B cell (primary cell): ENCODE results near the gene EPG5. TPM values are rescaled to one million over a fixed set of nuclear protein-coding genes. Genes with fewer than 3 reads are reported as not detected.

ENCODE experiments used
- ATAC-seq: fragments of 200-7000 bp; cut with Tn5 transposase; one replicate; pipeline ENCODE4 v1.10.0; 2021; ENCODE audit warnings: low read depth, mild to moderate bottlenecking, moderate number of reproducible peaks, moderate library complexity
- CTCF ChIA-PET: fragments of 350-600 bp; sonication (Branson Sonifier 250); formaldehyde crosslinking; loops from one replicate; lab custom pipeline; 2021; ENCODE audit warnings: antibody characterized with exemption, inconsistent platforms; lab: Charles Lee
- POLR2A ChIA-PET: fragments of 350-600 bp; sonication (Branson Sonifier 250); formaldehyde crosslinking; loops from one replicate; lab custom pipeline; 2021; ENCODE audit warnings: antibody characterized with exemption; lab: Charles Lee
- DNase-seq: peaks from one replicate; pipeline ENCODE4 v3.0.0; 2013
- H2AFZ ChIP-seq: 2 replicates; pipeline ENCODE4 v1.6.1; 2012; ENCODE audit warnings: mild to moderate bottlenecking, low read depth, low read length; ENCODE audit not compliant: insufficient read depth, poor library complexity, severe bottlenecking
- H3K27ac ChIP-seq, 2 donors: 1 replicate in 1 of 2; 2 replicates in 1 of 2; pipeline ENCODE4 v1.5.1; 2012 to 2013; ENCODE audit warnings: low read length in 2 of 2, mild to moderate bottlenecking in 2 of 2, moderate library complexity in 1 of 2
- H3K27me3 ChIP-seq, 4 experiments: fragments of 200-600 bp in 1 of 4; sonication (generic) in 1 of 4; replicated peaks in 1 of 4; 1 replicate in 2 of 4; 2 replicates in 2 of 4; pipeline versions ENCODE4 v1.6.1 to v1.7.0; 2013 to 2016; ENCODE audit warnings: low read length in 3 of 4, mild to moderate bottlenecking in 2 of 4, mixed read lengths in 1 of 4, moderate library complexity in 1 of 4; ENCODE audit not compliant: insufficient read depth in 4 of 4, control insufficient read depth in 3 of 4; ENCODE audit errors: control extremely low read depth in 1 of 4
- H3K36me3 ChIP-seq, 2 experiments: replicated peaks in 1 of 2; 1 replicate in 1 of 2; 2 replicates in 1 of 2; pipeline versions ENCODE4 v1.6.1 to v1.7.1; 2013; ENCODE audit warnings: low read length in 1 of 2; ENCODE audit not compliant: insufficient read depth in 2 of 2, control insufficient read depth in 1 of 2; ENCODE audit errors: control extremely low read depth in 1 of 2, extremely low read depth in 1 of 2
- H3K4me1 ChIP-seq, 2 donors: fragments of 200-600 bp in 1 of 2; sonication (generic) in 1 of 2; 1 replicate in 1 of 2; 2 replicates in 1 of 2; pipeline versions ENCODE4 v1.5.1 to v1.6.1; 2013 to 2017; ENCODE audit warnings: low read length in 2 of 2; ENCODE audit not compliant: control insufficient read depth in 2 of 2, insufficient read depth in 2 of 2
- H3K4me2 ChIP-seq: replicated peaks from 2 replicates; pipeline ENCODE3; 2012; ENCODE audit warnings: mild to moderate bottlenecking, low read depth, low read length; ENCODE audit not compliant: poor library complexity, severe bottlenecking
- H3K4me3 ChIP-seq, 5 experiments: fragments of 200-600 bp in 1 of 5; sonication (generic) in 1 of 5; 1 replicate in 3 of 5; 2 replicates in 2 of 5; pipeline versions ENCODE4 v1.5.1 to v1.7.0; 2011 to 2016; ENCODE audit warnings: low read length in 4 of 5, mild to moderate bottlenecking in 4 of 5, low read depth in 2 of 5, control low read depth in 1 of 5, moderate library complexity in 1 of 5; ENCODE audit not compliant: insufficient read depth in 1 of 5; ENCODE audit errors: control extremely low read depth in 1 of 5, extremely low read depth in 1 of 5
- H3K79me2 ChIP-seq: fragments of 200-600 bp; sonication (generic); one replicate; pipeline ENCODE4 v1.6.0; 2016; ENCODE audit warnings: low read length; ENCODE audit not compliant: control insufficient read depth, insufficient read depth
- H3K9ac ChIP-seq: fragments of 200-600 bp; sonication (generic); 2 replicates; pipeline ENCODE4 v1.6.1; 2017; ENCODE audit warnings: mild to moderate bottlenecking, low read length, moderate library complexity
- H3K9me3 ChIP-seq, 3 donors: one replicate each; pipeline versions ENCODE4 v1.6.1 to v1.7.1; 2013; ENCODE audit warnings: low read length in 2 of 3; ENCODE audit not compliant: control insufficient read depth in 2 of 3, insufficient read depth in 1 of 3; ENCODE audit errors: control extremely low read depth in 1 of 3
- H4K20me1 ChIP-seq: 2 replicates; pipeline ENCODE4 v1.6.0; 2012; ENCODE audit warnings: mild to moderate bottlenecking, low read length; ENCODE audit not compliant: insufficient read depth, control insufficient read depth, poor library complexity, severe bottlenecking
- H3K27ac Mint-ChIP-seq: one replicate; pipeline ENCODE4 v1.8.0; 2021; ENCODE audit warnings: mixed read lengths
- H3K27me3 Mint-ChIP-seq: one replicate; pipeline ENCODE4 v1.8.0; 2021; ENCODE audit warnings: mixed read lengths
- H3K4me1 Mint-ChIP-seq: one replicate; pipeline ENCODE4 v1.8.0; 2021; ENCODE audit warnings: mixed read lengths
- H3K4me3 Mint-ChIP-seq: one replicate; pipeline ENCODE4 v1.8.0; 2021; ENCODE audit warnings: mixed read lengths
- H3K9me3 Mint-ChIP-seq: one replicate; pipeline ENCODE4 v1.8.0; 2022; ENCODE audit warnings: mixed read lengths; ENCODE audit not compliant: insufficient read depth
- EZH2 ChIP-seq: IDR thresholded peaks from 2 replicates; pipeline ENCODE4 v1.6.1; 2012; ENCODE audit warnings: borderline replicate concordance, low read depth, mild to moderate bottlenecking, moderate library complexity, low read length; ENCODE audit not compliant: insufficient read depth, poor library complexity, severe bottlenecking
- WGBS: methylation state at CpG from one replicate; pipeline ENCODE4 v1.1.5; 2013; ENCODE audit warnings: missing lambda C conversion rate; ENCODE audit not compliant: insufficient coverage; 5-methylcytosine and 5-hydroxymethylcytosine counted together
- intact Hi-C: fragments of 100-400 bp; cut with micrococcal nuclease; formaldehyde crosslinking; loops from one replicate; pipeline ENCODE4 v1.10.0; 2022
- polyA plus RNA-seq: library from polyadenylated mRNA; depleted of rRNA; stranded (reverse); fragments of >200 nt; gene quantifications from 2 replicates; pipeline ENCODE4 v1.2.3, GENCODE V29; 2012
- total RNA-seq, 2 donors: library from RNA; stranded (reverse); fragments of 120-200 nt in 1 of 2; gene quantifications; 1 replicate in 1 of 2; 2 replicates in 1 of 2; pipeline versions ENCODE4 v1.2.3 to v1.2.4, GENCODE V29; 2013 to 2022
- TF ChIP-seq, protein P1 (sequence below): fragments of 200-600 bp; IDR thresholded peaks from one replicate; pipeline ENCODE4 v1.8.0; 2022; ENCODE audit warnings: antibody characterized with exemption, mild to moderate bottlenecking

EPG5 gene
- total and polyA plus RNA-seq, 2 donors (not counting 1 experiment from before 2014, with no cell fraction given) = 10.3 to 50.4 TPM

DNA sequence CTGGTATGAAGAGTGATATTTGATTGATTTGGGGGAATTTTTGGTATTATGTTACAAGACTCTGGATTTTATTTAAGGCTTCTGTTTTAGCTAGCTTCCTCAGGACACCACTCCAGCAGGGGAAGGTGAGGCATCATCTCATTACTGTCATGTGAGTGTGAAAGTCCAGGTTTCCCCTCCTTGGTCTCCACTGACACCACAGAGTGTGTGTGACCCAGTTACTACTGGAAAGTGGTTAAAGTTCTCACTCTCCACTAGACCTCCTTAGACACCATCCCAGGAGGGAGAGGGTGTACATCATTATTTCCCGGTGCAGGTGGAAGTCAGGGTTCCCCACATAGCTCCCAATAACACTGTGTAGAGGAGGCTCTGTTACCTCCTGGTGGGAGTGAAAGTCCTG lies 35.8 kb upstream of the EPG5 start:
- DNase-seq = no peak
- H3K9me3 ChIP-seq = peaks cover 0 to 4% (median 4%) of the 10 kb centered on the region in 3 donors
- TF ChIP-seq, protein P1, sequence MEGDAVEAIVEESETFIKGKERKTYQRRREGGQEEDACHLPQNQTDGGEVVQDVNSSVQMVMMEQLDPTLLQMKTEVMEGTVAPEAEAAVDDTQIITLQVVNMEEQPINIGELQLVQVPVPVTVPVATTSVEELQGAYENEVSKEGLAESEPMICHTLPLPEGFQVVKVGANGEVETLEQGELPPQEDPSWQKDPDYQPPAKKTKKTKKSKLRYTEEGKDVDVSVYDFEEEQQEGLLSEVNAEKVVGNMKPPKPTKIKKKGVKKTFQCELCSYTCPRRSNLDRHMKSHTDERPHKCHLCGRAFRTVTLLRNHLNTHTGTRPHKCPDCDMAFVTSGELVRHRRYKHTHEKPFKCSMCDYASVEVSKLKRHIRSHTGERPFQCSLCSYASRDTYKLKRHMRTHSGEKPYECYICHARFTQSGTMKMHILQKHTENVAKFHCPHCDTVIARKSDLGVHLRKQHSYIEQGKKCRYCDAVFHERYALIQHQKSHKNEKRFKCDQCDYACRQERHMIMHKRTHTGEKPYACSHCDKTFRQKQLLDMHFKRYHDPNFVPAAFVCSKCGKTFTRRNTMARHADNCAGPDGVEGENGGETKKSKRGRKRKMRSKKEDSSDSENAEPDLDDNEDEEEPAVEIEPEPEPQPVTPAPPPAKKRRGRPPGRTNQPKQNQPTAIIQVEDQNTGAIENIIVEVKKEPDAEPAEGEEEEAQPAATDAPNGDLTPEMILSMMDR = no peak
- TF ChIP-seq EZH2 = no peak
- Mint-ChIP-seq H3K4me3 (no peak overlapping the region), H3K27ac (no peak overlapping the region), H3K9me3 (peaks cover 15% of the 10 kb centered on the region), H3K4me1 (peaks cover 4% of the 10 kb centered on the region), H3K27me3 (no peaks in the 10 kb centered on the region)
- no peak overlapping the region for H3K4me3 ChIP-seq
- no CpG with 5 or more reads among the region's 1 CpG for WGBS
- POLR2A ChIA-PET = no interaction called here
- H3K4me1 ChIP-seq = peaks cover 0 to 5% of the 10 kb centered on the region in 2 donors
- no peak overlapping the region for H3K4me2 ChIP-seq
- CTCF ChIA-PET = no interaction called here
- H3K27ac ChIP-seq = no peak overlapping the region
- no peak for ATAC-seq
- no peaks in the 10 kb centered on the region for H4K20me1 ChIP-seq
- no peak overlapping the region for H2AFZ ChIP-seq
- no peaks in the 10 kb centered on the region for H3K79me2 ChIP-seq
- H3K27me3 ChIP-seq = peaks cover 0 to 4% (median 0%) of the 10 kb centered on the region in 4 experiments
- intact Hi-C loops = no loop called here
- H3K9ac ChIP-seq = no peak overlapping the region
- no peaks in the 10 kb centered on the region for H3K36me3 ChIP-seq

GRCh38 chr18:46001892-46002291 lies 34.8 kb upstream of the EPG5 start:
- H3K4me3 Mint-ChIP-seq = no peak overlapping the region
- TF ChIP-seq, protein P1 = no peak
- TF ChIP-seq EZH2 = no peak
- DNase-seq (no peak), ATAC-seq (no peak)
- Histone ChIP-seq H2AFZ (no peak overlapping the region), H3K9me3 (peaks cover 0 to 4% (median 4%) of the 10 kb centered on the region in 3 donors), H3K36me3 (no peaks in the 10 kb centered on the region), H3K4me1 (peaks cover 0 to 8% of the 10 kb centered on the region in 2 donors), H3K79me2 (no peaks in the 10 kb centered on the region), H4K20me1 (no peaks in the 10 kb centered on the region), H3K4me2 (no peak overlapping the region), H3K27ac (no peak overlapping the region), H3K9ac (no peak overlapping the region), H3K4me3 (no peak overlapping the region), H3K27me3 (peaks cover 0 to 4% (median 0%) of the 10 kb centered on the region in 4 experiments)
- no CpG with 5 or more reads among the region's 2 CpGs for WGBS
- H3K27ac Mint-ChIP-seq = no peak overlapping the region
- ChIA-PET CTCF (no interaction called here), POLR2A (no interaction called here)
- intact Hi-C loops = no loop called here
- H3K27me3 Mint-ChIP-seq = no peaks in the 10 kb centered on the region
- peaks cover 15% of the 10 kb centered on the region for H3K9me3 Mint-ChIP-seq
- H3K4me1 Mint-ChIP-seq = peaks cover 7% of the 10 kb centered on the region
